ENCODE data around the gene PODNL1.

DNA sequence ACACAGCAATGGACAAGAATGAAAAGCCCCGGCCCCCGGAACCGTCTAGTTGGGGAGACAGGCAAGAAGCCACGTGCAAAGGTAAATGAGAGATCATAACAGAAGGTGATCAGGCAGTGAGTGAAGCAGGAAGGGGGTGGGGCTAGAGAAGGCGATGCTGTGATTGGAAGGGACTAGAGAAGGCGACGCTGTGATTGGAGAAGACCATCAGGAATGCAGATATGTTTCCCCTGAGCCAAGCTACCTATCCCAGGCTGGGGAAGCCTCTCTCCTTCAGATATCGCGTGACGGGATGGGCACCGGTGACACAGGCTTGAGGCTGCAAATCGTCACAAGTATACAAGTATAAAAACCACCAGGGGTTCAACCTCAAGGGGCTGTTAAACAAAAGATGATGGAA, 35.9 kb upstream of the PODNL1 start:
- TF ChIP-seq CTCF (IDR thresholded peaks at IDR 0.05; ENCODE audit: borderline replicate concordance, extremely low read depth, low read length, poor library complexity, severe bottlenecking) (no peak), EZH2 (IDR thresholded peaks at IDR 0.05; ENCODE audit: borderline replicate concordance, low read depth, low read length, severe bottlenecking) (no peak)

All from DND-41 (cell line).